HG02798 (cell line): ENCODE results near the gene NUDT17.
"Not testable (repeated sequence)": the region's sequence is repeated elsewhere in the genome, so short reads cannot be mapped to it uniquely, and the experiment has no call there.

ENCODE experiments used
- ATAC-seq: cut with Tn5 transposase; IDR thresholded peaks from one replicate; pipeline ENCODE4 v1.9.1; 2021; ENCODE audit warnings: mild to moderate bottlenecking; ENCODE audit not compliant: unreplicated experiment, poor library complexity

NUDT17 gene, protein sequence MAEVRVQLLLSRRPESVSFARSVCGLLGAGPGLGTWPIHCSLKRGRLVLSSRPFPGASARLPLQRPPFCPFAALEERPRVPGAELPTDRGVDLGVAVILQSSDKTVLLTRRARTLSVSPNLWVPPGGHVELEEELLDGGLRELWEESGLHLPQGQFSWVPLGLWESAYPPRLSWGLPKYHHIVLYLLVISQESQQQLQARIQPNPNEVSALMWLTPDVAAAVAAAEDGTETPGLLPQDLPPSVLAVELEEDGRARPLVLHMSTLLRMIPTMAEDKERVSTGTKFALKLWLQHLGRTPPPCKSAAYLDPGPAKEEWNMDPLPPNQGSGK

DNA sequence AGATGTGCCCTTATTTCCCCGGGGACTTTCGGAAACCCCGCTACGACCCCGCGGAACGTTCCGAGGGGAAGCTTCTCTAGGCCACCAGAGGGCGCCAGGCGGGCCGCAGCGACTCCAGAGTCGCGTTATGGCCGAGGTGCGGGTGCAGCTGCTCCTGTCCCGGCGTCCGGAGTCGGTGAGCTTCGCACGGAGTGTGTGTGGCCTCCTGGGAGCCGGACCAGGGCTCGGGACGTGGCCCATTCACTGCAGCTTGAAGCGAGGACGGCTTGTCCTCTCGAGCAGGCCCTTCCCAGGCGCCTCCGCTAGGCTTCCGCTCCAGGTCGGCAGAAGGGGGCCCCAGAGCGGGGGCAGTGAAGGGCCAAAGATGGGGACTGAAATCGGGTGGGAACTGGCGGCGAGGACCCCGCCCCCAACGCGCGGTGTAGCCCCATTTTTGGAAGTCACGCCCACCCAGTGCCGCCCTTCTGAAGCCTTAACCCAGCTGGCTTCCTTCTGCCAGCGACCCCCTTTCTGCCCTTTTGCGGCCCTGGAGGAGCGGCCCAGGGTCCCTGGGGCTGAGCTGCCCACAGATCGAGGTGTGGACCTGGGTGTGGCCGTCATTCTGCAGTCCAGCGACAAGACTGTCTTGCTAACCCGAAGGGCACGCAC, at the start of gene NUDT17:
Gene NUDT17 (plus strand): TSS at position 117 of the 648 bp plus-strand sequence. CDS start 11 bp downstream, at position 128.
- ATAC-seq = peak; percentile 72

DNA sequence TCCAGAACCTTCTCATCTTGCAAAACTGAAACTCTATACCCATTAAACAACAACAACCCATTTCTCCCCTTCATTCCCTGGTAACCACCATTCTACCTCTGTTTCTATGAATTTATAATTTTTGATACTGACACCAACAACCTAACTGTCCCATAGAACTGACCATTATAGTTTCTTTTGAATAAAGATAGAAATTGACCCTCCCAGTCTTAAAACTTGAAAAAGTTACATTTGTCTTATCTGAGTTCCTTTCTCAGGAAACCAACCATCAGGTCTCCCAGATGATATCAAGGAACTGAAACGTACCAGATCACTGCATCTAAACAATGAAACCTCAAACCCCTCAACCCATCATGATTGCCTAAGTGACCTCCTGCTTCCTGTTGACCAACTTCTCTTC, 48.7 kb upstream of the NUDT17 start:
- ATAC-seq = no peak

DNA sequence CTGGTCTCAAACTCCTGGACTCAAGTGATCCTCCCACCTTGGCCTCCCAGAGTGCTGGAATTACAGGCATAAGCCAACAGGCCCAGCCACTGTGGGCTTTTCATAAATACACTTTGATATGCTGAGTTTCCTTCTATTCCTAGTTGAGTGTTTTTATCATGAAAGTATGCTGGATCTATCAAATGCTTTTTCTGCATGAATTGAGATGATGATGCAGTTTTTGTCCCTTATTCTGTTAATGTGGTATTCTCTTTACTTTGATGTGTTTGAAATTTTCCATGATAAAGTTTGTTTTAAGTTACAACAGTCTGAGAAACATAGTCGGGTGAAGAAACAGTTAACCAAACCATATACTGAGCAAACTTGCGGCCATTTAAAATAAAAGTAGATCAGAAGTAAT, 45.6 kb upstream of the NUDT17 start:
- no peak for ATAC-seq

DNA sequence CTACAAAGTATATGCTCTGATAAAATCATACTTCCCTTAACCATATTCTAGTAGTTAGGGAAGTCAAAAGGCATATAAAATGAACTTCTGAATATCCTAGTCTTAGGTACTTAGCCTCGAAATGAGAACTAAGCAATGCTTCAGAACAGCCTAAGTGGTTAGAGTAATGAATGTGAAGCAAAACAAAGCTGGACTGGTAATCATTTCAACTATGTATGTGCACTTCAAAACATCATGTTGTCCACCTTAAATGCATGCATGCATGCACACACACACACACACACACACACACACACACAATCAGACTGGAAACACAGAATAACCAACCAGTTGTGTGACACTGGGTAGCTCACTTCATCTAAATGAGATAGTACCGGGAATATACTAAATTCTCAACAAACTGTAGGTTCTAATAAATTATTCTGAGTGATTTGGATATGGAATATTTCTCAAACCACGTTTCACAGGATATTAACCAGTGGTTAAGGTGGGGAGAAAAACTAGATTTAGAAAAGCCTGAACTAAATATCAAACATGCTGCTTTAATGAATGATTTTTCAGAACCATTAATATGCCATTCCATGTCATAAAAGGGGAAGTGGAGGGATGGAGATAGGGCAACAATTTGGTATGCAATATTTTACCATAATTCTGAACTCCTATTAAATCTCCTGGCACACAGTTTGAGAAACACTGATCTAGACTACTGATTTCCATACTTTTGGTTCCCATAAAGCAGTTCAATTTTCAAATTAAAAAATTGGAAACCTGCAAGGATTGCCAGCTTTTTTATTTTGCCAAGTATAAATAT, 41.0 kb upstream of the NUDT17 start:
- no peak for ATAC-seq

DNA sequence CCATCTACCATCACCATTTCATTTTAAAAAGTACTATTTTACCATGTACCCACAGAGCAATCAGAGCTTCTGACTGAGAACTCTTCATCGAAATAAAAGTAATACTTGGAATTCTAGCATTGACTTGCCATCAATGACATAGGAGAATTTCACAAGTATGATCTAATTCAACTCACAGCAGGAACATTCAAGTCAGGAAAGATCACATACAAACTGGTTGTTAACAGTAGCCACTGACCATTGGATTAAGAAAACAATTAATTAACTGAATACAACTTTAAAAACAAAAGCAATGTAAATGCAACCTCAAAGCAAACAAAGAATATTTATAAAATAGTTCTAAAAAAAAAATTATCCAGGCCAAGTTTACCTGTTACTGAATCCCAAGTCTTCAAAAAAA, 40.4 kb upstream of the NUDT17 start:
- no peak for ATAC-seq

DNA sequence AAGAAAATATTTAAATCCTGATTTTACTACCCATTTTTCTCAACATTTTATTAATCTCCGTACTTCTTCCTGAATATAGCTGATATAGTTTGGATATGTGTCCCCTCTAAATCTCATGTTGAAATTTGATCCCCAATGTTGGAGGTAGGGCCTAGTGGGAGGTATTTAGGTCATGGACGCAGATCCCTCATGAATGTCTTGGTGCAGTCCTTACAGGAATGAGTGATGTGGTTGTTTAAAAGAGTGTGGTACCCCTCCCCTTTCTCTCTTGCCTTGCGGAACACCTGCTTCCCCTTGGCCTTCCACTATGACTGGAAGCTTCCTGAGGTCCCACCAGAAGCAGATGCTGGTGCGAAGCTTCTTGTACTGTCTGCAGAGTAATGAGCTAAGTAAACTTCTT, 39.0 kb upstream of the NUDT17 start:
- no peak for ATAC-seq

DNA sequence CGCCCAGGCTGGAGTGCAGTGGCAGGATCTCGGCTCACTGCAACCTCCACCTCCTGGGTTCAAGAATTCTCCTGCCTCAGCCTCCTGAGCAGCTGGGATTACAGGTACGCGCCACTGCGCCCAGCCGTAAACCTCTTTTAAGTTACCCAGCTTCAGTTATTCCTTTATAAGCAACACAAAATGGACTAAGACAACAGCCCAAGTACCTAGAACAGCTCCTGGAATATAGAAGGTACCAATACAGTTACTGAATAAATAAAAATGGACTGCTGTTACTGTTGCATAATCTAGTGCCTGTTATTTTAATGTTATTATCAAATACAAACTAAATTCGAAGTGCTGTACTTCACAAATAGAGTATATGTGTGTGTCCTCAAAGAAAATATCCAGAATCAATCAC, 38.6 kb upstream of the NUDT17 start:
- ATAC-seq = no peak

DNA sequence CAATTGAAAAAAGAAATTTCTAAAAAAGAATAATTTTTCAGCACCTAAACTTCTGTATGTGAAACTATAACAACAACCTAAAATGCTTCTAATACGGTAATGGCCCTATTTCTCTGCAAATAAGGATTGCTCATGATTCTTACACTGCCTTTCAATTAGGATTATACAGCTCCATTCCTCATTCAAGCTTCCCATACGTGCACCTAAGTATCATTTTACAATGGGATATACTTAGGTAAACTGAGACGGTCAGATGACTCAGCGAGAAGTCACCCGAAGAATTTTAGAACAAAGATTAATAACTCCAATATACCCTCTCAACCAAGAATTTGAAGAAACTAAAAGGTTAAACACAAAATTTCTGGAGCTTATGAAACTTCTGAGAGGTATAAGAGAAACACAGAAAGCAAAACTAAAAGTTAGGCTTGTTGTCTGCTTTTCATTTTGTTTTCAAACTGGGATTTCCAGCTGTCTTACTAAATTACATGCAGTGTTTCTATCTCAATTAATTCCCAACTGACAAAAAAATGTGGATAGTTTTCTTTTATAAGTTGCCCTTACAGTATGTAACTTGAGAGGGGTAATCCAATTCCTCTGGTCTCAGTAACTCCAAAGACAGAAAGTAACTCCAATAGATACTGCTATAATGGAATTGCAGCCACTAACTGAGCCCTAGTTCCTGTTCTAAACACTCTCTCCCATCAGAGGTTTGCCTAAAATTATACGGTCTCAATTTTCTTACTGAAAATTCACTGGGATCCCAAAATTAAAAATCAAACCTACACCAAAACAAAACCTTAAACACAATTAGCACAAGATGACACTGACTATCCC, 32.2 kb upstream of the NUDT17 start:
- ATAC-seq = not testable (repeated sequence)

DNA sequence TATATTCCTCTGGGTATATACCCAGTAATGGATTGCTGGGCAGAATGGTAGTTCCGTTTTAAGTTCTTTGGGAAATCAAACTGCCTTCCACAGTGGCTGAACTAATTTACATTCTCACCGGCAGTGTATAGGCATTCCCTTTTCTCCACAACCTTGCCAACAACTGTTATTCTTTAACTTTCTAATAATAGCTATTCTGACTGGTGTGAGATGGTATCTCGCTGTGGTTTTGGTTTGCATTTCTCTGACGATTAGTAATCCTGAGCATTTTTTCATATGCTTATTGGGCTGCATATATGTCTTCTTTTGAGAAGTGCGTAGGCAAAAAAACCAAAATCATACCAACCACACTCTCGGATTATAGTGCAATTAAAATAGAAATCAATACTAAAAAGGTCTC, 27.3 kb upstream of the NUDT17 start:
- peak; percentile 42 for ATAC-seq

DNA sequence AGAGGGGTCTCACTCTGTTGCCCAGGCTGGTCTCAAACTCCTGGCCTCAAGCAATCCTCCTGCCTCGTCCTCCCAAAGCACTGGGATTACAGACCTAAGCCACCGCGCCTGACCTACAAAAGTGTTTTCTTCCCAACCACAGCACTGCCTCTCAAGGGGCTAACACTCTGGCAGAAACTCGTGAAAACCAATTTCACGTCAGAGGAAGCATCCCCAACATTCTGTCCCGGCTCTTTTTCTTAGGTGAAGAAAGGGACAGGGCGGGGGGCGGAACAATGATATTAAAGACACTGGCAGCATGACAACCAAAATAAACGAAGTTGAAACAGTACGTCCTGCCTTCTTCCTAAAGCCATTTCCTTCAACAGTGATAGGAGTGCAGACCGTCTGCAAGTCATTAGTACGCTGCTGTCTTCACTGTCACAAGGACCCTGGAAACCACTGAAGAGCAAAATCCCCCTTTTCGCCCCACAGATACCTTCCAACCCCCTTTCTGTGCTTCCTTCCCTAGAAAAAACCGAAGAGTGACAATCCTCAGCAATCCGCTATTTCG, 22.6 kb upstream of the NUDT17 start:
- ATAC-seq = not testable (repeated sequence)

DNA sequence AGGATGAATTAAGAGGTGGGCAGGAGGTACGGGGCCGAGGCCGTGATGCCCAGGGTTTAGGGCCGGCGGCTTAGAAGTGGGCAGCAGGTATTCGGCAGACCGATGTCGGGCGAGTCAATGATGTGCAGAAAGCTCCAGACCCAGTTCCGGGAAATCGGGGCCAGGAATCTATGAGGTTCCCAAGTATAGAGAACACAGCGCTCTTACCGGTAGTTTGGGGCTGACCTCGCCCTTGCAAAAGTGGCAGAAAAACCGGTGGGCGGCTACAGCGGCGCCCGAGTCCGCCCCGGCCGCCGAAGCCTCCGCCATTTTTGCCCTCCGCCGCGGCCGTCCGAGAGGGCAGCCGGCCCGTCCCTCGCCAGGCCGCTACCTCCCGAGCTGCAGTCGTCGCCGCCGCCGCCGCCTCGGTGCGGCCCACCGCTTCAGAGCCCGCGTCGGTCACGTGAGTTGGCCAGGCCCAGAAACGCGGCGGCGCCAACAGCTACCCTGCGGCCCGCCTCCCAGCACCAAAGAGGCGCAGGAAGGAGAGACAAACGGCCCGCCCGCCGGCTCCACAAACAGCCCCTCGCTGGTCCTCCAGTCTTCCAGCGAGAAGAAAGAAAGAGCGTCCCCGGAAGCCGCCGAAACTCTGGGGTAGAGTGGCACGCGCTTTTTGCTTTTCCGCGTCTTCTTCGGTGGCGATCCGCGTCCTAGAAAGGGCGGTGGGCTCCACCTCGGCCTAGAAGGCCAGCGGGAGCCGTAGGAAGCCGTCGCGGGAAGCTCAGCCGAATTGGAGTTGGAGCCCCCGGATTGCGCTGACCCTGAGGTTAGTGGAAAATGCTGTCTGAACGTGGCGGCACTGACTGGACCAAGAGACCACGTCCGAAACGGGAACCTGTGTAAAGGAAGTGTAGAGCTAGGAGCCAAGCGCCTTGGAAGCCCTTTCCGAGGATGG, 21.6 kb upstream of the NUDT17 start, which contains the start of the genes POLR3C and RNF115:
Gene POLR3C (plus strand): TSS at position 636 of the 934 bp plus-strand sequence. CDS start 1,577 bp downstream, outside the sequence.
Gene RNF115 (minus strand): TSS at position 531 of the 934 bp plus-strand sequence. CDS start 222 bp downstream, at position 309.
- ATAC-seq = peak; percentile 95

DNA sequence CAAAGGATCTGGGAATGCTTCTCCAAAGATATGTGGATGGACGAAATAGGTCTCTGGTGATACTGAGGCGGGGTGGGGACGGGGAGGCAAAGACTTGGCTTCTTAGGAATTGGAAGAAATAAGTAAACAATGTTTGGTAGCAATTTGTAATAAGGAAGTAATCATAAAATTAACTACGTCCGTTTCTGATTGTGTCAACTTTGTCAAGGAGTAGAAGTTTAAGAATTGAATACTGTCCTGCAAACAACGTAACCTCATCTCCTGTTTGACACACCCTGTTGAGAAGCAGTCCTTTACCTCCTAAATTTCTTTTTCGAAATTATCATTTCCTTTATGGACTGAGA, 21.0 kb upstream of the NUDT17 start:
- no peak for ATAC-seq

DNA sequence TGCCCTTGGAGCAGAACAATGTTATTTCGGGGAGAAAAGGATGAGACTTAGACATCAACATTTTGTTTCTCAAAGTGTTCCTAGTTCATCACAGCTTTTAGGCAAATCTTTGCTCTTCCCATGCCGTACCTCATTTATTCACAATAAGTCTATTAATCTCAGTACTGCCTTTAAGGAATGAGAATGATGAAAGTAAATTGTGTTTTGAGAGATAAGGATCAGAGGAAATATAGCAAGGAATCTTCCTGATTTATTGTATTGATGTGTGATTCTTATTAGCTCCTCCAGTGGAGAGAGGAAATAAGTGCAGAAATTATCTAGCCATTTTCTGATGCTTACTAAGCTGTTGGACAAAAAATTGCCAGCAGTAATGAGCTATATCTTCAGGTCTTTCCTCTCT, 19.4 kb upstream of the NUDT17 start:
- ATAC-seq = no peak

DNA sequence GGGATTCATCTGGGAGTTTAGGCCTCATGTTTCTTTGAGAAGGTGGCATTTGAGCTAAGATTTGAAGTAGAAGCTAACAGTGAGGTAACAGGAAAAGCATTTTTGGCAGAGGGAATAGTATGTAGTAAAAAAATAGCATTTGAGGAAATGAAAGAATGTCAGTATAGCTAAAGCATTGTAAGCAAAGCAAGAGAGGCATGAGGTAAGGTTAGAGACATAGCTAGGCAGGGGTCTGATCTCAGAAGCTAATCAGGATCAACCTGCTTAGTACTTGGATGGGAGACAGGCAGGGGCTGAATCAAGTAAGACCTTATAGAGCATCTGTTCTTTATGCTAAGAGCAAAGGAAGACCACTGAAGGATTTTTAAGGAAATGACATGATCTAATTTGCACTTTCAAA, 17.5 kb upstream of the NUDT17 start:
- ATAC-seq = no peak

DNA sequence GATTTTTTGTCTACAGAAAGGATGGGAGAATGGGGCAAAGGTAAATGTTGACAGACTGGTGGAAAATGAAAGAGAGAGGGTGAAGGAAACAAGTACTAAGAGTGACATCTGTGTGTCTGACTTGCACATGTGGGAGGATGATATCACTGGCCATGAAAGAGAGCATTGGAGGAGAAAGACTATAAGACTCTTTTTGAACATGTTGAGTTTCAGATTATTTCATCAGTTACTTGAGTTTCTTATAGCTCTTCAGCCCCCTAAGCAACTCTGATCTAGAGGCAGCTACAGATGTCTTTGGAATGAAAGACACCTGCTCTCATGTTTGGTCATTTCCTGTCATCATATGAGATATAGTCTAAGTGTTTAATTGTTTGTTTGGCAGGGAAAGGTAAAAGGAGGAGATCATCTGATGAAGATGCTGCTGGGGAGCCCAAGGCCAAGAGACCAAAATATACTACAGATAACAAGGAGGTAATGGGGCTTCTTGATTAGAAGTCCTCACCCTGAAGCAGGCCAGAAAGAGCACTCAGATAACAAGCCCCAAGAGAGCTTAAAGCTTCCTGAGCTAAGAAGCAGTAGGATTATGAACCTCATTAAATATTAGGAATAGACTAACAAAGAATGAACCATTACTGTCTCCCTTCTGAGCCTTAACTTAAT, 16.9 kb upstream of the NUDT17 start:
- ATAC-seq = no peak

DNA sequence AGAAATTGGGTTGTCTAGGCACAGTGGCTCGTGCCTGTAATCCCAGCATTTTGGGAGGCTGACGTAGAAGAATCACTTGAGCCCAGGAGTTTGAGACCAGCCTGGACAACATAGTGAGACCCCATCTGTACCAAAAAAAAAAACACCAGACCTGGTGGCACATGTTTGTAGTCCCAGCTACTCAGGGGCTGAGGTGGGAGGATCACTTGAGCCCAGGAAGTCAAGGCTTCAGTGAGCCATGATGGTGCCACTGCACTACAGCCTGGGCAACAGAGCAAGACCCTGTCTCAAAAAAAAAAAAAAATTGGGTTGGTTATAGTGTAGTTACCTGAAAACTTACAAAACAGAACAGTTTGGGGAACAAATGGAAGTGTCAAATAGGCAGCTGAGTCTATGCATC, 14.6 kb upstream of the NUDT17 start:
- not testable (repeated sequence) for ATAC-seq

DNA sequence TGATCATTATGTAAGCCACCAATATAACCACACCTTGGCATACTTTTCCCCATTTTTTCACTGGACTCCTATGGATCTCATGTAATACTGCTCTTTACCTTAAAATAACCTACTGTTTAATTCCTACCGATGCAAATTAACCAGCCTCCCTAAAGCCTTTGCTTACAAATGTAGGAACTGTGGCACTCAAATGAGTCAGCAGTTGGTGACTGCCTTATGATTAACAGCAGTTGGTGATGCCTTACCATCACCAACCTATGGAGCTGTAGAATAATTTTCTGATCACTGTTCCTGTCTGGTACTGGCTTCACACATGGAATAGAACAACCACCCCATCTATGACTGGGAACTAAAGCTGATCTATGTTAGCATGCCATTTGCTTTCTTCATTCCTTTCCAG, 7.8 kb upstream of the NUDT17 start:
- no peak for ATAC-seq

DNA sequence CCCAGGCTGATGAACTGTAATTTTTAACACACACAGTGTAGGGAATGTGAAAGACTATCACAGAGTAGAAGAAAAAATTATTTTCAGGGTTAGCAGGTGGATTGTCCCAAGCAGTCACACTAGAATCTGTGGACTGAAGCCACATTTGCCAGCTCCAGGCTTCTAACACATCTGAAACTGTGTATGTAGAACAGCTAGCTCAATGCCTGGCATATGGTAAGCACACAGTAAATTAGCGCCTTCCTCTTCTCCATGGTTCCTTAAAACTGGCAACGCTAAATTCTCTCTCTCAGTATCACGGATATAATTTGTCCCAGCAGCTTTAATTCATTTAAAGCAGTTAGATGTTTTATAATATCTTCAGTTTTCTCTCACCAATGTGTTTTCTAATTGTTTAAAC, 2.4 kb upstream of the NUDT17 start:
- ATAC-seq = no peak
